ENCODE data around the gene MYOM1. TPM values are rescaled to one million over a fixed set of nuclear protein-coding genes. Genes with fewer than 3 reads are reported as not detected.

The MYOM1 gene
- total RNA-seq, 4 donors from 2014 or later = 0.67 to 2.1 (median 1.5) TPM

DNA sequence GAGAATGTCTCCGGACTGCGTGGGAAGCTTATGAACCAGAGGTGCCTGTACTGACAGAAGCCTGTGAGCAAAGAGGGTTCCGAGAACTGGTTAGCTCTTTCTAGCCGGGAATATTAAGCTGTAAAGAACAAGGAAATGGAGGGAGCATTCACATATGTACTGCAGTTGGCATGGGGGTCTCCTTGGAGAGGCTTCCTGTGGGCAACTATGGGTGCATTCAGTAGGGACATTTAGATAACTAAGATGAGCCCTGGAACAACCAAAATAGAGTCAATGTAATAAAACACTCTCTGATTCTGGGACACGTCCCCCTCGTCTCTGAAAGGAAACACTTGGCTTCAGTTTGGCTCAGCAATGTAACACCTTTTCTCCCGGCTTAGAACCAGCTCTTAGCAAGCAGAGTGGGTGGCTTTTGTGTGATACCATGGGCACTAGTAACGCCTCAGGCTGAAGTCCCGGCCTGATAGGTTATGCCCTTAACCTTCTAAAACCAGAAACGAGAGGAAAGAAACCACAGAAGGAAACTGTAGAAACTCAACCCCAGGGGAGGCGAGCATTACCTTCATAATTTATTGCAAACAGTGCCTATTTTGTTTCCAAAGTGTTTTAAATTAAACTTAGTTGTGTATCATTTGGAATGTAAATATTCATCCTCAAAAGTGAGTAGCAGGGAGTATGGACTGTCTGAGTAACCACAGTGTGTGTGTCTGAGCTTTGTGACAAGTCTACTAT is 158.0 kb downstream of the MYOM1 start:
- intact Hi-C loops (cut with DNase I; ENCODE audit: low total_unique reads) = loop anchor here (10.0 kb wide), 1 partner anchor 127 kb away; no protein-coding TSS in a partner anchor
- WGBS, 2 donors = 81 to 85% methylated on average over 11 of the region's 11 CpGs
- TF ChIP-seq, protein P1, sequence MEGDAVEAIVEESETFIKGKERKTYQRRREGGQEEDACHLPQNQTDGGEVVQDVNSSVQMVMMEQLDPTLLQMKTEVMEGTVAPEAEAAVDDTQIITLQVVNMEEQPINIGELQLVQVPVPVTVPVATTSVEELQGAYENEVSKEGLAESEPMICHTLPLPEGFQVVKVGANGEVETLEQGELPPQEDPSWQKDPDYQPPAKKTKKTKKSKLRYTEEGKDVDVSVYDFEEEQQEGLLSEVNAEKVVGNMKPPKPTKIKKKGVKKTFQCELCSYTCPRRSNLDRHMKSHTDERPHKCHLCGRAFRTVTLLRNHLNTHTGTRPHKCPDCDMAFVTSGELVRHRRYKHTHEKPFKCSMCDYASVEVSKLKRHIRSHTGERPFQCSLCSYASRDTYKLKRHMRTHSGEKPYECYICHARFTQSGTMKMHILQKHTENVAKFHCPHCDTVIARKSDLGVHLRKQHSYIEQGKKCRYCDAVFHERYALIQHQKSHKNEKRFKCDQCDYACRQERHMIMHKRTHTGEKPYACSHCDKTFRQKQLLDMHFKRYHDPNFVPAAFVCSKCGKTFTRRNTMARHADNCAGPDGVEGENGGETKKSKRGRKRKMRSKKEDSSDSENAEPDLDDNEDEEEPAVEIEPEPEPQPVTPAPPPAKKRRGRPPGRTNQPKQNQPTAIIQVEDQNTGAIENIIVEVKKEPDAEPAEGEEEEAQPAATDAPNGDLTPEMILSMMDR (IDR thresholded peaks at IDR 0.05) = no peak
- no peak for TF ChIP-seq POLR2A (IDR thresholded peaks at IDR 0.05)
- no peak overlapping the region for H3K4me3 ChIP-seq (ENCODE audit: low read depth, poor library complexity, severe bottlenecking)
- no peak for DNase-seq (ENCODE audit: low spot score in 2 of 2)

DNA sequence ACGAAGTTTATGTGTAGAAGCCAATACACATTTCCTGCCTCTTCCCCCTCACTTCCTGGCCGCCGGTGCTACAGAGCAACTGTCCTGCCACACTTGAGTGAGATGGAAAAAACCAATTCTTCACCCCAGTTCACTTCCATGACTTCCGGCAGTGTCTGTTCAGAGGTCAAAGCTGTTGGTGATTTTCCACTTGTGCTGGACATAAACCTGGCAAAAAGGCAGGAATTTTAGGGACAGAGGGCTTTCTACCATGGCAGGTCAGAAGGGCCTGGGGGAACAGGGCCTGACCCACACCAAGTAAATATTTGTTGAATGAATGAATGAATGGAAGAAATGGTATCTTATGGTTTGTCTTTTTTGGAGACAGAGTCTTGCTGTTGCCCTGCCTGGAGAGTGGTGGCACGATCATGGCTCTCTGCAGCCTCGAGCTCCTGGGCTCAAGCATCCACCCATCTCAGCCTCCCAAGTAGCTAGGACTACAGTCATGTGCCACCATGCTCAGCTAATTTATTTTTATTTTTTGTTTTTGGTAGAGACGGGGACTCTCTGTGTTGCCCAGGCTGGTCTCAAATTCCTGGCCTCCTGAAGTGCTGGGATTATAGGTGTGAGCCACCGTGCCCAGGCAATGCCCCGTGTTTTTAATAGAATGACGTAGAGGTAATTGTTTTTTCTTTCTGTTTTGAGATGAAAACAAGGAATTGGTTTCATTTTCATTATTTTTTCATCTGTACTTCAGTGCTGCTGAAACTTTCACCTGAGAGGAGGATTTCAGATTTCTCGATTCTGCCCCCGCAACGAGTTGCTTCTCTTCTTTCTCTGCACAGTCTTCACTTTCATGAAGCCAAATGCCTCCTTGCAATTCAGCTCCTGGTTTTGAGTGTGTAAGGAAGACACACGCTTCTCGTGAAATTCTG is 158.8 kb downstream of the MYOM1 start:
- WGBS, 2 donors = 78 to 83% methylated on average over 15 of the region's 15 CpGs
- no peak for DNase-seq (ENCODE audit: low spot score in 2 of 2)
- TF ChIP-seq, protein P1 (IDR thresholded peaks at IDR 0.05) = no peak
- TF ChIP-seq POLR2A (IDR thresholded peaks at IDR 0.05) = no peak
- intact Hi-C loops (cut with DNase I; ENCODE audit: low total_unique reads) = loop anchor here (10.0 kb wide), 1 partner anchor 126 kb away; no protein-coding TSS in a partner anchor
- H3K4me3 ChIP-seq (ENCODE audit: low read depth, poor library complexity, severe bottlenecking) = no peak overlapping the region

- TF ChIP-seq, protein P1 (IDR thresholded peaks at IDR 0.05) = no peak
- TF ChIP-seq POLR2A (IDR thresholded peaks at IDR 0.05) = no peak
- no peak overlapping the region for H3K4me3 ChIP-seq (ENCODE audit: low read depth, poor library complexity, severe bottlenecking)
- DNase-seq (ENCODE audit: low spot score in 2 of 2) = no peak
- intact Hi-C loops (cut with DNase I; ENCODE audit: low total_unique reads) = no loop called here
- whole genome bisulfite sequencing, 2 donors = 61 to 66% methylated on average over 3 of the region's 3 CpGs
Observed at GRCh38 chr18:3059272-3059671, 160.5 kb downstream of the MYOM1 start.

DNA sequence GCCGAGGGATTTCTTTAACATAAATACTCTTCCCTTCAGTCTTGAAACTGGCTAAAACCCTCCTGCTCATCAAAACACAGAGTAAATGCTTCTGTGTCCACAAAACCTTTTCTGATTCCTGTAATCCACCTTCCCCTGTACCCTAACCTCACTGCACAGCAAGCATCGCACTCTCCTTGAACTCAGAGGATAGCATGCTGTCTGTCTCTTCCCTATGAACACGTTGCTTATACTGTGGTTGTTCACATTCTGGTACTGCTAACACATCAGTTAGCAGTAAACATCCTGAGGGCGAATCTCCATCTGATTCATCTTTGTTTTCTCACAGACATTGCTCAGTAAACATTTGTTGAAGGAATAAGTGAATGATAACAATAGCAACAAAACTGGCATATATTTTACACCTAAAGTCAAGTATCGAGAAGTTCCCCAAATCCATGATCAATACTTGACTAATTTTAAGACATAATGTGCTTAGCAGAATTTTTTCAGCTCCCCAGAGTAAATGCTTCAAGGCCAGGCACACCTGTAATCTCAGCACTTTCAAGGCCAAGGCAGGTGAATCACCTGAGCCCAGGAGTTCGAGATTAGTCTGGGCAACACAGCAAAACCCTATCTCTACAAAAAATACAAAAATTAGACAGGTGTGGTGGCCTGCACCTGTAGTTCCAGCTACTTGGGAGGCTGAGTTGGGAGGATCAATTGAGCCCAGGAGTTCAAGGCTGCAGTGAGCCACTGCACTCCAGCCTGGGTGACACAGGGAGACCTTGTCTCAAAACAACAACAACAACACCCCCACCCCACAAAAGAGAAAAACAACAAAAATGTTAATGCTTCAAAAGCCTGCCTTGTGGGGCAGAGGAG is 161.2 kb downstream of the MYOM1 start:
- DNase-seq (ENCODE audit: low spot score in 2 of 2) = no peak
- TF ChIP-seq, protein P1 (IDR thresholded peaks at IDR 0.05) = peak in 1 of 3 donors; percentile 49
- TF ChIP-seq POLR2A (IDR thresholded peaks at IDR 0.05) = no peak
- WGBS, 2 donors = 81 to 85% methylated on average over 6 of the region's 6 CpGs
- intact Hi-C loops (cut with DNase I; ENCODE audit: low total_unique reads) = no loop called here
- no peak overlapping the region for H3K4me3 ChIP-seq (ENCODE audit: low read depth, poor library complexity, severe bottlenecking)

DNA sequence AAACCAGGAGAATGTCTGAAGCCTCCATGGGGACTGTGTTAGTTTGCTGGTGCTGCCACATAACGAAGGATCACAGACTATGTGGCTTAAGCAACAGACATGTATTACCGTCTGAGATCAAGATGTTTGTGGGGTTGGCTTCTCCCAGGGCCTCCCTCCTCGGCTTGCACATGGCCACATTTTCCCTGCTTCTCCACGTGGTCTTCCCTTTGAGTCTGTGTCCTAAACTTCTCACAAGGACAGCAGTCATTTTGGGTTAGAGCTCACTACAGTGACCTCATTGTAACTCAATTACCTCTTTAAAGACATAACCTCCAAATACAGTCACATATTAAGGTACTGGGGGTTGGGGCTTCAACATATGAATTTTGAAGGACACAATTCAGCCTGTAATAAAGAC is 162.2 kb downstream of the MYOM1 start:
- WGBS, 2 donors = 87 to 89% methylated on average over 4 of the region's 4 CpGs
- DNase-seq (ENCODE audit: low spot score in 2 of 2) = no peak
- H3K4me3 ChIP-seq (ENCODE audit: low read depth, poor library complexity, severe bottlenecking) = no peak overlapping the region
- no peak for TF ChIP-seq POLR2A (IDR thresholded peaks at IDR 0.05)
- TF ChIP-seq, protein P1 (IDR thresholded peaks at IDR 0.05) = no peak
- intact Hi-C loops (cut with DNase I; ENCODE audit: low total_unique reads) = no loop called here
